Skin epidermis (tissue), 12 donors: Measurements from ENCODE around the gene PEX3.

Experiments
- H3K27ac ChIP-seq, 21 experiments: fragments of 200-600 bp; sonication (generic) in 11 of 21; one replicate each; pipeline ENCODE4 v1.5.0; 2020; ENCODE audit warnings: mild to moderate bottlenecking in 3 of 21, inconsistent platforms in 2 of 21, moderate library complexity in 2 of 21
- H3K4me3 ChIP-seq, 7 experiments: fragments of 200-600 bp; sonication (generic) in 2 of 7; one replicate each; pipeline ENCODE4 v1.5.0; 2020; ENCODE audit warnings: inconsistent platforms in 2 of 7, mild to moderate bottlenecking in 2 of 7, moderate library complexity in 1 of 7

The PEX3 gene

DNA sequence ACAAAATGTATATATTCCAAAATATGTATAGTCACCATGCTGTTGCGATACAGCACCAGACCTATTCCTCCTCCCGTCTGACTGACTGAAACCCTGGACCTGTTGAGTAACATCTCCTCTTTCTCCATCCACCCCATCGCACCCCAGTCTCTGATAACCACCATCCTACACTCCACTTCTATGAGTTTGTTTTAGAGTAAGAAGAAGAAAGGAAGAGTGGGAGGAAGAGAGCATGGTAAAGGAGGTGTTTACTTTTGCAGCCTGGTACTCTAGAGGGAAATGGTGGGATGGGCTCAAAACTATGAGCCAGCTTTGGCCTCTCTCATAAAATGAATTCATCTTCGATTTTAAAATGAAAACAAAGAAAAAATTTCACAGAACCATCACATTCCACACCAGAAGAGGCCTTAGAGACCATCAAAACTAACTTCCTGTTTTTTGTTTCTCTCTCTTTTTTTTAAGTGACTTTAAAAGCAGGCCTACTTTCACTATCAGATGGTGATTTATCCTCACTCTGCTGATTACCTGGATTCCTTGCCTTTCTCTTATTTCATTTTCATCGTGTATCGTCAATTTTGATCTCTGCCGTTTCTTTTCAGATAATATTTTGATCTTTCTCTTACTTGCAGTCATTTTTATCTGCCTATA is 77.7 kb downstream of the PEX3 start:
- H3K4me3 ChIP-seq, result no peak overlapping the region
- peak overlapping the region in 2 of 21 experiments; percentile 51 to 56 for H3K27ac ChIP-seq

DNA sequence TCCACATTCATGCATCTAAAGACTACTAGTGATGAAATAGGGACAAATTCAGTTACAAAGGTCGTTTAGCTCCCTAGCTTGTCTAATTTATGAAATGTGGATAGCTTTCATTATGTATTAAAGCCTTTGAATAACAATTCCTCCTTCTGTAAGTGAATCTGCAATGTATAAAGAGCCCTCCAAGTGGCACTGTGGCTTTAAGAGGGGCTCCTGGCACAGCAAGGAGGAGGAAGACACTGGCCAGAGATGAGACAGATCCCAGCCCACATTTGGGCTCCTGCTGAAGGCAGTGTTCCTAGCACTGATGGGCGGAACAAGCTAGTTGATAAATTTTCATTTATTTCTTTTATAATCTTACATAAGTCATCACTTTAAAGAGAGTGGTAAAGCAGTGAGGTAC is 78.5 kb downstream of the PEX3 start:
- H3K27ac ChIP-seq, result peak overlapping the region in 3 of 21 experiments; percentile 18 to 56 (median 51)
- no peak overlapping the region for H3K4me3 ChIP-seq

DNA sequence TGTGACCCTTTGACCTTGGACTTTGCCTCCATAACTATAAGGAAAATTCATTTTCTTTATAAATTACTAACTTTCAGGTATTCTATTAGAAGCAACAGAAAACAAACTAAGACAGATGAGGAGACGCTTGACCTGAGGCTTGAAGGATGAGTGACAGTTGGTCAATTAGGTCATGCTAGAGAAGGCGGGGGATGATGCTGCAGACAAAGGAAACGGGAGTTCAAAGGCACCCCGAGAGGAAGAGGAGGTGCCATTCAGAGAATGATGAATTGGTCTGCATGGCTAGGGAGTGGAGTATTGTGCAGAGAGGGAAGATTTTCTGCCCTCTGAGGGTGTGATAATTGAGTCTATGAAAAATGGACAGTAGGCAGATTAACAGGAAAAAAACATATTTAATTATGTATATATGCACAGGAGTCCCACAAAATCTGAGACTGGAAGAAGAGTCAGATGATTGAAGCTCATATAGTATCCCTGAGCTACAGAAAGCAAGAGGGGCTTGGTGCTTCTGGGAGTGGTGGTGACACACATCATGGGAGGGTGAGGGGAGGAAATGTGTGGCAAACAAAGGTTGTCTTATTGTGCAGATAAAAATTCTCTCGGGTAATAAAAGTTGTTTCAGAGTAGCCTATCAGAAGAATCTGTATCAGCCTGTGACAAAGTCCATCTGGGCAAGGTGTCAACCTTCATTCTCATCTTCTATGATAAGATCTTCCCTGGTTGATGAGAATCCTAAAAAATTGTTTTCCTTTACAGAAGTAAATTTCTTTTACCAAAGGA is 81.3 kb downstream of the PEX3 start:
- no peak overlapping the region for H3K27ac ChIP-seq
- no peak overlapping the region for H3K4me3 ChIP-seq

DNA sequence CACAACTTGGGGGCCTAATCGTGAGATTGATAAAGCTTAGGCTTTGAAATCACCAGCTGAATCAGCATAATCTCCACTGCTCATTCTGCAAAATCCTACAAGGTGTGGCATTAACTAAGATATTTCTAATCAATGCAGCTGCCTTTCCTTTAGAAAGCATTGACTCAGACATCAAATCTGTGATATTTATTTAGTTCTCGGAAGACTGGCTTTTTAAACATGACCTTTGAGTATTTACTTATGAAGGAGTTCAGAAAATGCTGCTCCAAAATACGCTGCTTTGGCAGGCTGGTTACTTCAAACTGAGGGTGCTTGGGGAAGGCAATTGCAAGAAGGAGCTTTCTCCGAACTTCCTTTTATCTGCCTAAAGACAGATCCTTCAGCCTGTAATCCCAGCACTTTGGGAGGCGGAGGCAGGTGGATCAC is 84.6 kb downstream of the PEX3 start:
- Histone ChIP-seq H3K27ac (no peak overlapping the region), H3K4me3 (no peak overlapping the region)

DNA sequence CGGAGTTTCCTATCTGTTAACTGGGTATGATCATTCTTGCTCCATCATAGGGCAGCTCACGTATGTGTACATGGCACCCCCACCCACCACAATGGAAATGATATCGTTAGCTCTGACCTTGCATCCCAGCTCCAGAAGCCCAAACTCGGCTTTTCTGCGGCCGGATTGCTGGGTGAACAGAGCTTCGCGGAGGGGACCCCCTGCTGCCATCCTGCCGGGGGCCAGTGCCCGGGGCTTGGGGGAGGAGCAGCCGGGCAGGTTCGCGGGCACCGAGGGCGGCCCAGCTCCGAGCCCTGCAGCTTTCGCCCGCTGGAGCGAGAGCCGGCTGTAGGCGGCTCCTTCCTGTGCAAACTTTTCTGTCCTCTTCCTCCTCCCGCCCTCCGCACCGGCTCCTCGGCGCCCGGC is 85.9 kb downstream of the PEX3 start:
- Histone ChIP-seq H3K4me3 (peak overlapping the region; percentile 35 to 56 (median 50)), H3K27ac (peak overlapping the region in 19 of 21 experiments; percentile 1 to 85 (median 57))

- H3K4me3 ChIP-seq, result peak overlapping the region; percentile 35 to 56 (median 50)
- H3K27ac ChIP-seq, result peak overlapping the region in 19 of 21 experiments; percentile 27 to 85 (median 59)
These were observed 86.5 kb downstream of the PEX3 start for GRCh38 chr6:143536866-143537691.

DNA sequence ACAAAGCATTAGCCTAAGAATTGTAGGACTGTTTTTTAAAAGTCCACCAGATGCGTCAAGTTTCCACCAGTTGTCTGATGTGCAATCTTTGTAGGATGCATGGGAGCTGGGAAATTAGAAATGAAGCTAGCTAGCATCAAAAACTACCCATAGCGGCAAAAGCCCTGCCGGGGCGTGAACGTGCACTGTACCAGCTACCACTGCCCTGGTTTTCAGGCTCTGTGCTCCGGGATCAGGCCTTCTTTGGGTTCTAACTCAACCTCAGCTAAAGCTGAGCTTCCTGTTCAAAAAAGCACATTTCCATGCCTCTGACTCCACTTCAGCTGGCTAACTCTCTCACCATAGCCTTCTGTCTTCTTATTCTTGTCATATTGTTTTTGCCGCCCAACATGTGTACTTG is 87.8 kb downstream of the PEX3 start:
- H3K27ac ChIP-seq, result peak overlapping the region in 7 of 21 experiments; percentile 31 to 85 (median 71)
- H3K4me3 ChIP-seq, result peak overlapping the region in 4 of 7 experiments; percentile 41 to 56 (median 50)

DNA sequence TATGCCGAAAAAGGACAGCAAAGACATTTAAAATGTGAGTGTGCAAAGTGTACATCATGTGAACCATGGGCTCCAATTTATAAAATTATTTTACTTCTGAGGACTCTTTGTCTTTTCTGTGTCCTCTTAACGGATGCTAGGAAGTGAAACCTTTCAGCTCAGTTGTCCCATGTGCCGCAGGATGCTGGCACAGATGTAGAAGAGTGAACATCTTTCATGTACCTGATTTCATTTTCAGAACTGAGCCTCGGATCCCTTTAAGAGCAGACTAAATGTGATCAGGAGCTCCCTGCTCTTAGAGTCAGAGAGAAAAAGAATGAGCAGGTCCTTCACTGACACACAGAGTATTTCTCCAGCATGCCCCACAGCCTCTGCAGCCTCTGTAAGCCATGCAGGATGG is 88.5 kb downstream of the PEX3 start:
- H3K27ac ChIP-seq, result peak overlapping the region in 6 of 21 experiments; percentile 22 to 85 (median 66)
- peak overlapping the region in 1 of 7 experiments; percentile 14 for H3K4me3 ChIP-seq

- Histone ChIP-seq H3K4me3 (peak overlapping the region in 1 of 7 experiments; percentile 14), H3K27ac (peak overlapping the region in 7 of 21 experiments; percentile 16 to 81 (median 60))
These were observed 89.1 kb downstream of the PEX3 start for GRCh38 chr6:143539734-143540133.

DNA sequence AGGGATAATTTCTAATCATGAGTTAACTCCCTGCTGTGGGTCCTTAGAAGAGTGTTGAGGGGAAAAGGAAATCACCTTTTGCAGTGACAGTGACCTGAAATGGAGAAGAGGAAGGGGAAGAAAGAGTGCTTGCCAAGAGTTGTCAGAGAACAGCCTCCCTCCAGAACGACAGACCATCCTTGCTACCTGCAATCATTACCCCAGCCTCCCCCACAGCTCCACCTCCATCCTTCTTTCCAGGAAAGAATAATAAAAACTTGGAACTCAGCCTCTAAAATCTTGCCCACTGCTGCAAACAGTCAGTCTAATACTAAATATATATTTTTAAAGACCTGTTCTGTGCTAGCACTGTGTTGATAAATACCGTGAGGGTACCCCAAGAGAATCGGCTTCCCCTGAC is 89.6 kb downstream of the PEX3 start:
- H3K27ac ChIP-seq, result peak overlapping the region in 6 of 21 experiments; percentile 16 to 81 (median 62)

More for the DNA sequence above, 89.6 kb downstream of the PEX3 start:
- no peak overlapping the region for H3K4me3 ChIP-seq
